LoVo (cell line): ENCODE results near the gene VGLL4.

Source experiments
- DNase-seq: peaks from one replicate; pipeline ENCODE4 v3.0.0-alpha.2; 2016; ENCODE audit warnings: low spot score

VGLL4 gene

DNA sequence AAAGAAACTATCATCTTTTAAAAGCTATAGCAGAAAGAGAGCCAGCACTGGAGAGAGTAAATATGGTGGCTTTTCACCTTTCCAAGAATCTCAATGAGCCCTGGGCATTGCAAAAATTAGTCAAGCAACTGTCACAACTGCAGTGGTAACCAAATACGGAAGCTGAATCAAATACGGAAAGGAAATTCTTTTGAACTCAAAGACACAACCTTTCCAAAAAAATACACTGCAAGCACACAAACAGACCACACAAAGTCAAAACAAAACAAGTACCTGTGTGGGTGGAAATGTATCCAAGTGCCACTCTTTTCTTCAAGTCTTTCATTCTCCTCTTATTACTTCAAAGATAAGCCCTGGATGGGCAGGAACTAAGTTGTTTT is 17.6 kb downstream of the VGLL4 start:
- DNase-seq: no peak

DNA sequence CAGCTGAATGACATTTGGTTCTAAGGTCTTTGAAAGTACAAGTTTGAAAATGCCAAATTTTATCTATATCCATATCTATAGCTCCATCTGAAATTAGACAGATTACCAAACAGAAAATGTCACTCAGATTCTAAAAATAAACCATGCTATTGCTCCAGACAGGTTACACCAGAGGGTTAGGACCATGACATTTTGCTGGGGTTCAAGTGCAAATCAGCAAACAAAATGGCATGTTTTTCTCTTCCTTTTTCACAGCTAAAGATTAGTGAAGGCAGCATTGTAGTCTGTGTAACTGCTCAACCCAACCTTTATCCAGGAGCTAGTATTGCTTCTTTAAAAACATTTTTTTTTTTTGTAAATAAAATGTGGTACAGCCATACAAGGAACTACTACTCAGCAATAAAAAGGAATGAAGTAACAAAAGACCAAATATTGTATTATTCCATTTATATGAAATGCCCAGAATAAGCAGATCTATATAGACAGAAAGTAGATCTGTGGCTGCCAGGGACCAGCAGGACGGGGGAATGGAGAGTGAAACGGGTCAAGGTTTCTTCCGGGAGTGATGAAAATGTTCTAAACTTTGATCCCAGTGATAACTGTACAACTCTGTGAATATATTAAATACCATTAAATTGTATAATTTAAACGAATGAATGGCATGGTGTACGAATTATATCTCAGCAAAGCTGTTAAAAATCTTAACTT is 18.2 kb downstream of the VGLL4 start:
- no peak for DNase-seq

DNA sequence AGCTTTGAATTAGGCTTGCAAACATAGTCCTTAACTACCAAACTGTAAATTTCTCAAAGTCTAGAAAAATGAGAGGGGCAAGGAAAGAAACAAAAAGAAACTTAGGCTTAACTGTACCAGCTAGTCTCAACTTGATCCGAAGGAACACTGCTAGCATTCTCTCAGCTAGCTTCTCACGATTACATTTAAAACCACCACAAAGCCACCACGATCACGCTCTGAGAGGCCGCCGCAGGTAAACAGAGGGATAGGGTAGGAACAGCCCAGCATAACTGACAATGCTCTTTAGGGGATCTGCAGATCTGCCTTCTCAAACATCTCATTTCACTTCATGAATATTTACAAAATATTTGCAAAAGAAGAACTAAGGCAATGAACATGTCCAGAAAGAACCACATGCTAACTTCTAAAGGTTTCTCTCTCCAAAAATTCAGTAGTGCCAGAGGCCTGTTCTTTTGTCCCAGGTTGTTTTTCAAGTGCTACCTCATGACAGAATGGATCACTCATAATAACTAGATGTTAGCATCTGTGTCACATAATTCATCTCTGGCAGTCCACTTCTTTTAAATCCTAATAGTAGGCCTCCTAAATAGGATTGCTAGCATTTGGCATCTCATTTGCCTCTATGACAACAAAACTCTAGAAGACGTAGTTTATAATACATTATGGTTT is 18.9 kb downstream of the VGLL4 start:
- no peak for DNase-seq

DNA sequence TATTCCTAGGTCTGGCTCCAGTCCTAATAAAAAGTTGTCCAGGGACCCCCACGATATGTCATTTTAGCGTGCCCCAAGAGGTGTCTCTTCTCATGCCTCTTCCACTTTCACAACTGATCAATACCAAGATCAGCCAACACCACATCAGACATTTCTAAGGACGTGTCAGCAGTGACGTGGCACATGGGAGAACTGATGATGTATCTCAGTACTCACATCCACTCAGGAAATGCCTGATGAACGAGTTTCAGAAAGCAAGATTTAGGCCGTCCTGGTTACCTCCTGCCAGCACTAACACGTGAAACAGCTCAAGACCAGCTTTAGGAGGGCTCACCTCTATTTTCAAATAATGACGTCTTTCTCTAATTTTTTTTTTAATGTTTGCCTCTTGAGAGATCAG is 19.6 kb downstream of the VGLL4 start:
- DNase-seq: no peak

DNA sequence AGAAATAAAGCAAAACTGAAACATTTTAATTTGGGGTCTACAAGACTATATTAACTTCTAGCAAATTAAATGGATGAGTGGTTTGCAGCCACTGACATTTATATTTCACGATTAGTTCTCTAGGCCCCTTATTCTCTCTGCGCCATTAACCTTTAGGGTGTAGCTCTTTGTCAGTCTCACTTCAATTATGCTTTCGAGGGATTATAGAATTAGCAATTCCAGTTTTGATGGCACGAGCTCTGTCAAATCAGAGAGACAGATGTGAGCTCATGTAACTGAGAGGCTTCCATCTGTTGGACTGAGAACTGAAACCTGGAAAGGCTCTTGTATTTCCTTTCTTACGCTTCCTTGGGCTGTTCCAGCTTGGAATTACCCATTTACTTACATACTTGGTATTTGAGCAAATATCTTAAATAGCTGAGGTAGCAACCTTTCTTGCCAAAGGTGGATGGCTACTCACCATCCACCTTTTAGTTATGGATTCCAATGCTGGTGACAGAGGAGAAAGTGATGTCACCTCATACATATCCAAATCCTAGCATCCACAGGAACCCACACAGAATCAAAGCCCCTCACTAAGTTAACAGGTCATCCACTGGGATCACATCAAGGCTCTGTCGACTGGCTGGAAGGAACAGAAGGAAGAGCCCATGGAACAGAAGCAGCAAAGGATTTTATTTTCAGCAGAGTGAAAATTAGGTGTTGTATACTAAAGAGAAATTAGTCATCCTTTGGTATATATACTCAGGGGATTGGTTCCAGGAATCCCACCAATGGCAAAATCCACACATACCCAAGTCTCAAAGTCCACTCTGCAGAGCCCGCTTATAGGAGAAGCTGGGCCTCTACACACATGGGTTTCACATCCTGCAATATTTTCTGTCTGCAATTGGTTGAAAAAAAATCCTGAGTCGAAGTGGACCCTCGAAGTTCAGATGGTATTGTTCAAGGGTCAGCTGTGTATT is 20.8 kb downstream of the VGLL4 start:
- no peak for DNase-seq

DNA sequence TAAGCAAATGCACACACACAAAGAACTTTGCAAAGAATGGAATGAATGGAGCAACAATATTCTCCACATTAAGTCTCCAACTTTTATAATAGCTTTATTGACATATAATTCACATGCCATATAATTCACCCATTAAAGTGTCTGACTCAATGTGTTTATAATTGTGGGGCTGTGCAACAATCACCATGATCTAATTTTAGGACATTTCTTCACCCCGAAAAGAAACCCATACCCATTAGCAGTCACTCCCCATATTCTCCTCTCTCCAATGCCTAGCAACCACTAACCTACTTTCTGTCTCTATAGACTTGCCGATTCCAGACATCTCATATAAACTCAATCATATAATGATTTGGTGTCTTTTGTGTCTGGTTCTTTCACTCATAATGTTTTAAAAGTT is 22.6 kb downstream of the VGLL4 start:
- no peak for DNase-seq

DNA sequence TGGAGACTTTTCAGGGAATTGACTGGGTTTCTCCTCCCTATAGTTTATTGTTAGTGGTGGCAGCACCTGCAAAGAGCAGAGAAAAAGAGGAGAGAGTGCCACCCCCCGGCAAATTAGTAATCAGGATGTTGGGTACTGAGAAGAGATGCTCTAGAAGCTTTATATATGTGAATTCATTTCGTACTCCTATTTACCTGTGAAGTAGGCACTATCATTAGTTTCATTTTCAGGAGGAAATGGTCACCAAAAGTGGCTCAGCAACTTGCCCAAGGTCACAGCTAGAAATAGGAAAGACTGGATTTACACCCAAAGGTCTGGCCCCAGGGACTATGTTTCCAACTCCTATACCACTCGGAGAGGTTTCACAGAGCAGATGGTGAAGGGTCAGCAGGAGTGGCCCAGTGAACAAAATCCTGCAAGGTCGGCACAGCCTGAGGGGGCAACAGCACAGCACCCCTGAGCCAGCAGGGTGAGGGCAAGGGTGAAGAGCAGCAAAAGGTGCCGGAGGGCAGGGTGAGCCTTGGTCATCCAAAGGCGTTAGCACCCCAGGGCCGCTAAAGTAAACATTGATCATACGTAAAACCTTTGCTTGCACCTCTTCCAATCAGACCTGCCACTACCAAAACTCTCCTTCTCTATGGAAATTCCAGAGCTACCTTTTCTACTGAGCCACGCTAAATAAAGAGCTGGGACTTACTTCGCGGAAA is 23.6 kb downstream of the VGLL4 start:
- no peak for DNase-seq

DNA sequence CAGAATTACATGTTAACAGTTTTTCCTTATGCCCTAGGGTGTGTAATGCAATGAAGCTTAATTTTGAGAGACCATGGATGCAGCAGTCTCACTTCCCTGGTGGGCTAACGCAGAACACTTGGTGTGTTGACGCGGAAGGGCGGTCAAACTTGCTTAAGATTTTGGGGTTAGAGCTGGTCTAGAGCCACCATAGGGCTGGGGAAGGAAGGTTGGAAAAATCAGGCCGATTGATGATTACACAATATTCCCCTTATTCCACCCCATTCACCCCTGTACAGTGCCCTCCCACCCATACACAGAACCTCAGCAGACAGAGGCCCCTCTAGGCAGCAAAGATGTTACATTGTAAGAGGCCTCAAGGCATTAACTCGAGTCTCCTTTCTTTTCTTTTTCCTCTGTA is 24.3 kb downstream of the VGLL4 start:
- DNase-seq: no peak

DNA sequence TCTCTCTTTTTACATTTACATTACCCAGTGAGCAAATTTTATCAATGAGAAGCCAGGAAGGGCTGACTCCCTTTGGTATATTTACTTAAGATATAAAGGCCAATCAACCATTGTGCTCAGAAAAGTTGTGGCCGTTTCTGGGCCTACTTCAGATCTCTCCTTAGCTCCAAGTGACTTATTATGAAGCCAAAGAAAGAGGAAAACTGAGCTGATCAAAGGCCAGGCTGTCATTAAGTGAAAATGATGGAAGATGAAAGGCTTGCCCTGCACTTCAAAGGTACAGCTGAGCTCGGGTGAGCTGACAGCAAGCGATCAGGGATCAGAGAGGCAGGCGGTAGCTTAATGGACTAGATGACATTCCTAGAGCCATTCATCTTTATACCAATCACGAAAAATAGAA is 24.8 kb downstream of the VGLL4 start:
- DNase-seq: no peak

DNA sequence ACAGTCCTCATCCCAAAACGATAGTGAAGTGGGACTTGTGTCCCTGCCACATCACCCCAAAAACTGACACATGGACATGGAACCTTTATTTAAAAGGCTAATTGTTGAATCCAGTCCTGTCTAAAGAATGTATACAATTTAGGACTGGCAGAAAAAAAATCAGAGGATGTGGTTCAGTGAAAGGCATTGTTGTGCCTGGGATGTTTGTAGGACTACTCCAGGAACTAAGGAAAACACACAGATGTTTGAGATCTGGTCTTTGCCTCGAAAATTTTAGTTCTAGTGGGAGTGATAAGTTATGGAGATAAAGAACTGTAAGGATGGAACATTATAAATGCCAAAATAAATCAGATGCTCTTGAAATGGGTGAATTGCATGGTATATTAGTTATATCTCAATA is 27.2 kb downstream of the VGLL4 start:
- no peak for DNase-seq

DNA sequence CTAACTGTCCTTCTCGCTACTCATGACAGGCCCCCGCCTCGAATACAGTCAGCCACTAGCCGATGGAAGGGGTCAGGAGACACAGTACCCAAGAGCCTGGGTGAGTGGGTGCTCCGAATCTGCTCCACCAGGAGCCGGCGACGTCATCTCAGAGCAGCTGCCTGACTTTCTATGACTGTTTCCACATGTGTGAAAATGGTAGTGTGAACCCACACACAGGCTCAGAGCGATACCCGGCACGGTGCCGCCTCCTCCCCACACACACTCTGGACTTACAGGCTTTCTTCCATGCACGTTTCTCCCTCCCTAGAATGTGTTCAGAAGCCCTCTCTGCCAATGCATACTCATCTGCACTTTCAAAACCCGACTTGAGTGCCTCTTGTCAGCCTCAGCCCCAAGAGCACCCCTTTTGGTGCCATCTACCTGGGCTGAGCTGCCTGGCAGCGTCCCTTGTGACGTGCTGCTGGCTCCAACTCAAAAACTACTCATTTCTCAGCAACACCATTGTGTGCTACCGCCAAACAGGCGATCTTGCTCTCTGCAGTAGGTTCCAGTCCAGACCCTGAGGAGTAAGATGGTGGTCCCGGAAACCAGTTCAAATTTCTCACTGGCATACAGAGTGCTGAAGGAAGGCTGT is 29.7 kb downstream of the VGLL4 start:
- DNase-seq: no peak

DNA sequence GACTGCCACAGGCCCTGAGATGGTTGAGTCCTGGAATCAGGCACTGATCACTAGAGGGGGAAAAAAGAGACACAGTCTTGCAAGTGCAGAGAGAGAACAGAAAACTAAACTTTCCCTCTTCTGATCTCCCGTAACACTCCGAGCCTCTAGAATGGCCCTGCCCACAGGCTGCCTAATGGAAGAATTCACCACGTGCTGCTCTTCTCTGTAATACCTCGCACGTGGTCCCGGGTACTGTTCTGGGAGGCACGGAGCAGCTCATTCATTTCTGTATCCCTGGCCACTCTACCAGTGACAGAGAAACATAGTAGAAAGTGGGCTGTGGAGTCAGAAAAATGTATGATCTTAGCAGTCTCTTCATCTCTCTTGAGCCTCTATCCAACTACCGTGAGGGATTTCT is 30.4 kb downstream of the VGLL4 start:
- DNase-seq: no peak

DNA sequence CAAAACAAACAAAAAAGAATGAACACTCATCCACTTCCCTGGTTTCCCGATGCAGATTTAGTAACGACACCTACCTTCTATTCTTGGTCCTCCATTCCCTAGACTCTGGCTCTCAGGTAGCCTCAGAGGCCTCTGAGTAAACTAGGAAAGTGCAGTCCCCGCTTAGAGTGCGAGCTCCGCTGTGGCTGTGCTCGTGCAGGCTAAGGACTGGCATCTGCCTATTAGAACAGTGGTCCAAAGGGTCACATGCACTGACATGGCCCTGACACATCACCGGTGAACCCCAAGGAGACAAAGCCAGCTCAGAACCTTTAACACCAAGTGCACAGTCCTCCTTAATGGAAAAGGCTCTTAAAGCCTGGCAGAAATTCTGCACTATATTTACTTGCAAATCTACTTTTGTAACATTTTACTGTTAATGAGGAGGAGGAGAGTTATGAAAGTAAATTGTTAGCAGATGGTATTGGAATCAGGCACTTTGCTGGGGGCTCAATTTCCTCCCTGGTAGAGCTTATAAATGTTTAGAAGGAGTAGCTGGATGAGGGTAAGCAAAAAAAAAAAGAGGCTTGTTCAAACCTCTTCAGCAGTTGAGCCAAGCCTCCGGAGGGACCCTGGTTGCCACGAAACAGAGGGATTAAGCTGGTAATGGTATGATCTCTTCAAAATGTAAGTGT is 31.1 kb downstream of the VGLL4 start:
- no peak for DNase-seq

DNA sequence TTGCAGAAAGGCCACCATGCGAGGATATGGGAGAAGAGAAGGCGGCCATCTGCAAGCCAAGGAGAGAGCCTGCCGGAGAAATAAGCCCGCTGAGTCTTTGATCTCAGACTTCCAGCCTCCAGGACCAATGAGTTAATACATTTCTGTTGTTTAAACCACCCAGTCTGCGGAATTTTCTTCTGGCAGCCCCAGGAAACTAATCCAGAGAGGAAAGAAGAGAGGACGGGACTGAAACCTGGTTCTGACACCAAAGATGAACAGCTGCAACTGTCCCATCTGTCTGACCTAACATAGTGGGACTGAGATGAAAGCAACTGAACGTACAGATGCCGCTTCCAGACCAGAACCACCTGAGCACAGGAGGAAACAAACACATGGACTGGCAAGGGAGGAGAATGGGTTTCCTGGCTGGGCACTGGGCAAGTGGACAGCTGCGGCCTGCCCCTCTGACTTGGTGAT is 32.3 kb downstream of the VGLL4 start:
- DNase-seq: no peak

DNA sequence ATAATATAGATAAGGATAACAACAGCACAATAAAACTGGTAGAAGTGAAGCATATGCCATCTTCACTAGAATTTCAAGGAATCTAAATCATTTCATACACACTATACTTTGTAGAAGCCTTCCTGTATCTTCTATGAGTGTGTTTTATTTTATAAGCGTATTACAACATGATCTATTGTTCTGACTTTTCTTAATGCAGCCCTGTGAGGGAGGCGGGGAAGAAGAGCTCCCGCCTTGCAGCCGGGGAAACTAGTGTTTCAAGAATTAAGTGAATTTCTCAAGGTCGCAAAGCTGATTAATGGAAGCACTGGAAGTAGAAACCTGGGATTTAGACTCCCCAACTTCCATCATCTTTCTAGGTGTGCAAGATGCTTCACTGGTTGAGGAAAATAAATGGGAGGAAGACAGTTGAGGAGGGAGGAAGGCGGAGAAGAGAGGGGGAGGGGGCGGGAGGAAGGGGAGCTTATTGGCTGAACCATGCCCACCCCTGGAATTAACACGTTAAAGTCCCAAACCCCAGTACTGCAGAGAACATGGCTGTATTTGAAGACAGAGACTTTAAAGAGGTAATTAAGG is 32.9 kb downstream of the VGLL4 start:
- no peak for DNase-seq

DNA sequence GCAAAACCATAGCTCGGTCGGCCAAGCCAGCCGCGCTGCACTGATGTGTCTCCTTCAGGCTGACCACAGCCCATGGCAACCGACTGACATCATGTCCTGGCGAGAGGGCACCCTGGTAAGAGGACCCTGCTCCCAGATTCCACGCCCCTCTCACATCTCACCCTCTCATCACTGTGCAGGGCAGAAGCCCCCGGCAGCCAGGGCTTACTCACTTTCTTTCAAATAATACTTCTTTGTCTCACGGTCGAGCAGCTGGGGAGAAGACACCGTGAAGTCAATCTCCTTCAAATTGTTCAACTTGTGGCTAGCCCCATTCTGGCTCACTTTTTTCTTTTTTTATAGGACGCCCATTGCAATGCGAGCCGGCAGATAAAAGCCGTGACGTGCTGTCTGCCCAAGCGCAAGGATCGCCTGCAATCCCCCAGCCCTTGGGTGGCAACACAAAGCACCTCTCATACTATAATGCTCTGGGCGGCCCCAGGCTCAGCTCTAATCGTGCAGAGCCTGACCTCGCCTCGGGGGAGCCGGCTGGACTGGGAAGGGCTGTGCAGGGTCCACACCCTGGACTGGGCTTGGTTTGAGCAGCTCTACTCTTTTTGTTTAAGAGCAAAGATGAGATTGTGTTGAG is 33.6 kb downstream of the VGLL4 start:
- no peak for DNase-seq

DNA sequence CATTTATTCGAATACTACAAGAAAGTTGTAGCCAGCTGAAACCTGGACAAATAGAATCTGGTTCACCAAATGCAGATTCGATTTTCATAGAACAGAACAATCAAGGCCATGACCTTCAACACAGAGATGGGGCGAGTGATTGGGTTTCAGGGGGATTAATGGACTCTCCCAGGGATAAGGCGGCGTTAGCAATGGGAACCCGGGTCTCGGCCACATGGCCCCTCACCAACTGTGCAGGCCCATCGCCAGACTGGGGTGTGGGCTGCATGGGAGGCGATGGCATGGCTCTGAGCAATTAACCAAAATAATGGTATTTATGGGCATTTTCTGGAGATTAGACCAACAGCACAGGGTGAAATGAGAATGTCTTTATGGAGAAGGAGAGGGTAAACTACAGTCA is 34.2 kb downstream of the VGLL4 start:
- no peak for DNase-seq

DNA sequence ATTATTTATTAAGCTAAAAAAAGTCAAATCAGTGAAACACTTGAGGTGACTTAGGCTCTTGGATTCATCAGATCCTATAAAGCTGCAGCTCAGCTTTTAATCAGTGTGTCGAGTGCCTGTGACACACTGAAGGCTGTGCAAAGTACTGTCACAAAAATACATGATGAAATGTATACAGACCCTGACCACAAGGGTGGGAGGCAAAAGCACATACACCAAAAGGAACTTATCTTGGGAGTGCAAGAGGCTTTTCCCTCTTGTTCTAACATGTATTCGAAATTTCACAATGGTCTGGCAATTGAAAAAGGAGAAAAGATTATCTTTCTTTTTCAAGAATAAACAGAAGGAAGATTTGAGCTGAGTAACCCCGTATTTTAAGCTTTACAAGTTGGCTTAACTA is 35.9 kb downstream of the VGLL4 start:
- DNase-seq: no peak

DNA sequence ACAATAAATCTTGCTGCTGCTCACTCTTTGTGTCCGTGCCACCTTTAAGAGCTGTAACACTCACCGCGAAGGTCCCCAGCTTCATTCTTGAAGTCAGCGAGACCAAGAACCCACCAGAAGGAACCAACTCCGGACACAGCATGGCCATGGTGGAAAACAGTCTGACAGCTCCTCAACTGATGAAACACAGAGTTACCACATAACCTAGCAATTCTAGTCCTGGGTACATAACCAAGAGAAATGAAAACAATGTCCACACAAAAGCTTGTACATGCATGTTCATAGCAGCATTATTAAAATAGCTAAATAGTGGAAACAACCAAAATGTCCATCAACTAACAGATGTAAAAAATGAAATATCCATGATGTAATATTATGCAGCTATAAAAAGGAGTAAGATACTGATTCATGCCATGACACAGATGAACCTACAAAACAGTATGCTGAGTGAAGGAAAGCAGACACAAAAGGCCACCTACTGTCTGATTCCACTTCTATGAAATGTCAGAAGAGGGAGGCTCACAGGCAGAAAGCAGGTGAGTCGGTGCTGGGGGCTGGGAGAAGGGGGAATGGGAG is 36.8 kb downstream of the VGLL4 start:
- DNase-seq: no peak
